ENCODE data around the gene HBG1.
A peak's percentile ranks its signal among the peaks of the same experiment; 100 is the strongest.

The HBG1 gene

DNA sequence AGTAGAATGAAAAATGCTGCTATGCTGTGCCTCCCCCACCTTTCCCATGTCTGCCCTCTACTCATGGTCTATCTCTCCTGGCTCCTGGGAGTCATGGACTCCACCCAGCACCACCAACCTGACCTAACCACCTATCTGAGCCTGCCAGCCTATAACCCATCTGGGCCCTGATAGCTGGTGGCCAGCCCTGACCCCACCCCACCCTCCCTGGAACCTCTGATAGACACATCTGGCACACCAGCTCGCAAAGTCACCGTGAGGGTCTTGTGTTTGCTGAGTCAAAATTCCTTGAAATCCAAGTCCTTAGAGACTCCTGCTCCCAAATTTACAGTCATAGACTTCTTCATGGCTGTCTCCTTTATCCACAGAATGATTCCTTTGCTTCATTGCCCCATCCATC lies 35.0 kb upstream of the HBG1 start:
- TF ChIP-seq CTCF (conservative IDR thresholded peaks at IDR 0.05; ENCODE audit: control insufficient read depth, insufficient read depth, low read depth, low read length) = no peak
- DNase-seq (ENCODE audit: low read depth) = no peak
- no peak overlapping the region for H3K4me3 ChIP-seq (ENCODE audit: control insufficient read depth, low read depth, low read length)

DNA sequence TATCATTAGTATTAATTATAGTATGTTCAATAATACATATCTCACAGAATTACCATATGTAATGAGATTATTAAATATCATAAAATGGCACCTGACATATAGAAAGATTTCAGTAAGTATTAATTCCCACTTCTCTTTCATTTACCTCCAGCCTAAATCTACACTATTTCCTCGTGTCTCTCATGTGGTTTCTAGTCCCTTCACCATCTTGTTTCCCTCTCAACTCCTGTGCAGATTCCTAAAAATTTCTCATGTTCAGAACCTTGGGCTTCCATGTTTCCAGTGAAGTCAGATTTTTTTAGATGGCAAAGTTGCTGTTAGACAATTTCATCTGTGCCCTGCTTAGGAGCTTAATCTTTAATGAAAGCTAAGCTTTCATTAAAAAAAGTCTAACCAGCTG lies 34.2 kb upstream of the HBG1 start:
- no peak for DNase-seq (ENCODE audit: low read depth)
- H3K4me3 ChIP-seq (ENCODE audit: control insufficient read depth, low read depth, low read length) = no peak overlapping the region
- no peak for TF ChIP-seq CTCF (conservative IDR thresholded peaks at IDR 0.05; ENCODE audit: control insufficient read depth, insufficient read depth, low read depth, low read length)

GRCh38 chr11:5283086-5283485 lies 33.4 kb upstream of the HBG1 start:
- TF ChIP-seq CTCF (conservative IDR thresholded peaks at IDR 0.05; ENCODE audit: control insufficient read depth, insufficient read depth, low read depth, low read length) = no peak
- no peak for DNase-seq (ENCODE audit: low read depth)
- no peak overlapping the region for H3K4me3 ChIP-seq (ENCODE audit: control insufficient read depth, low read depth, low read length)

- TF ChIP-seq CTCF (conservative IDR thresholded peaks at IDR 0.05; ENCODE audit: control insufficient read depth, insufficient read depth, low read depth, low read length) = no peak
- no peak for DNase-seq (ENCODE audit: low read depth)
- no peak overlapping the region for H3K4me3 ChIP-seq (ENCODE audit: control insufficient read depth, low read depth, low read length)
Observed at GRCh38 chr11:5282628-5283027, 33.0 kb upstream of the HBG1 start.

DNA sequence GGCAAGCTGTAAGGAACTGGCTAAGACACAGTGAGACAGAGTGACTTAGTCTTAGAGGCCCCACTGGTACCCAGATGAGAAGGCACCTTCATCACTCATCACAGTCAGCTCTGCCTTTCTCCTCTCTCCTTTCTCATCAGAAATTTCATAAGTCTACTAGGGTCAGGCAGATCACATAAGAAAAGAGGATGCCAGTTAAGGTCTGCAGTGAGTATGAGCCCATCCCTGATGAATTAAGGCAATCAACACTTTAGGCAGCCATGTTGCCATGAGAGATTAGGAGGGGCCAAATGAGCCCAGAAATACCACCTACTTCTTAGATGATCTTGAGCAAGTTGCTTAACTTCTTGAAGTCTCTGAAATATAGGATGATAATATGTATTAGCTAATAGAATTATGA lies 31.9 kb upstream of the HBG1 start:
- TF ChIP-seq CTCF (conservative IDR thresholded peaks at IDR 0.05; ENCODE audit: control insufficient read depth, insufficient read depth, low read depth, low read length) = no peak
- H3K4me3 ChIP-seq (ENCODE audit: control insufficient read depth, low read depth, low read length) = no peak overlapping the region
- DNase-seq (ENCODE audit: low read depth) = no peak

- no peak overlapping the region for H3K4me3 ChIP-seq (ENCODE audit: control insufficient read depth, low read depth, low read length)
- peak; percentile 100 for DNase-seq (ENCODE audit: low read depth)
Observed at GRCh38 chr11:5280582-5281102, 31.0 kb upstream of the HBG1 start.

More at GRCh38 chr11:5280582-5281102, 31.0 kb upstream of the HBG1 start:
- TF ChIP-seq CTCF (conservative IDR thresholded peaks at IDR 0.05; ENCODE audit: control insufficient read depth, insufficient read depth, low read depth, low read length) = no peak
